HL-60 (cell line): Measurements from ENCODE around the gene STARD7.

Experiments
- GABPA ChIP-seq: IDR thresholded peaks from 2 replicates; pipeline ENCODE4 v1.6.1; 2012; ENCODE audit warnings: low read depth
- SPI1 ChIP-seq: IDR thresholded peaks from 2 replicates; pipeline ENCODE4 v1.6.1; 2012; ENCODE audit warnings: low read depth, mild to moderate bottlenecking, borderline replicate concordance
- TF ChIP-seq, protein P1 (sequence below): IDR thresholded peaks from one replicate; pipeline ENCODE4 v1.5.1; 2011; ENCODE audit warnings: low read length, control low read depth, inconsistent platforms; ENCODE audit not compliant: insufficient read depth

DNA sequence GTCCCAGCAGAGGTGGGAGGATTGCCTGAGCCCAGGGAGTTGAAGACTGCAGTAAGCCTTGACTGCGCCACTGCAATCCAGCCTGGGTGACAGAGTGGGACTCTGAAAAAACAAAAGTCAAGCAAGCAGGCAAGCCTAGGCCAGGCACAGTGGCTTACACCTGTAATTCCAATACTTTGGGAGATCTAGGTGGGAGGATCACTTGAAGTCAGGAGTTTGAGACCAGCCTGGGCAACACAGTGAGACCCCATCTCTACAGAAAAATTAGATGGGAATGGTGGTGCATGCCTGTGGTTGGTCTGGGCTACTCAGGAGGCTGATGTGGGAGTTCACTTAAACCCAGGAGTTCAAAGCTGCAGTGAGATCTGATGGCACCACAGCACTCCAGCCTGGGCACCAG is 28.6 kb downstream of the STARD7 start:
- TF ChIP-seq, protein P1, sequence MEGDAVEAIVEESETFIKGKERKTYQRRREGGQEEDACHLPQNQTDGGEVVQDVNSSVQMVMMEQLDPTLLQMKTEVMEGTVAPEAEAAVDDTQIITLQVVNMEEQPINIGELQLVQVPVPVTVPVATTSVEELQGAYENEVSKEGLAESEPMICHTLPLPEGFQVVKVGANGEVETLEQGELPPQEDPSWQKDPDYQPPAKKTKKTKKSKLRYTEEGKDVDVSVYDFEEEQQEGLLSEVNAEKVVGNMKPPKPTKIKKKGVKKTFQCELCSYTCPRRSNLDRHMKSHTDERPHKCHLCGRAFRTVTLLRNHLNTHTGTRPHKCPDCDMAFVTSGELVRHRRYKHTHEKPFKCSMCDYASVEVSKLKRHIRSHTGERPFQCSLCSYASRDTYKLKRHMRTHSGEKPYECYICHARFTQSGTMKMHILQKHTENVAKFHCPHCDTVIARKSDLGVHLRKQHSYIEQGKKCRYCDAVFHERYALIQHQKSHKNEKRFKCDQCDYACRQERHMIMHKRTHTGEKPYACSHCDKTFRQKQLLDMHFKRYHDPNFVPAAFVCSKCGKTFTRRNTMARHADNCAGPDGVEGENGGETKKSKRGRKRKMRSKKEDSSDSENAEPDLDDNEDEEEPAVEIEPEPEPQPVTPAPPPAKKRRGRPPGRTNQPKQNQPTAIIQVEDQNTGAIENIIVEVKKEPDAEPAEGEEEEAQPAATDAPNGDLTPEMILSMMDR = no peak
- no peak for TF ChIP-seq GABPA
- no peak for TF ChIP-seq SPI1
